Prostate gland (tissue), 2 donors: Measurements from ENCODE around the gene HACL1. TPM values are rescaled to one million over a fixed set of nuclear protein-coding genes. Genes with fewer than 3 reads are reported as not detected.

Experiments
- DNase-seq: peaks from one replicate; pipeline ENCODE4 v3.0.0-alpha.2; 2019; ENCODE audit warnings: low spot score
- H3K27ac ChIP-seq, 2 donors: fragments of 200-600 bp; sonication (generic); 2 replicates each; pipeline ENCODE4 v1.5.1; 2017 to 2019
- H3K27me3 ChIP-seq: fragments of 200-600 bp; sonication (generic); replicated peaks from 2 replicates; pipeline ENCODE4 v1.5.1; 2019; ENCODE audit not compliant: insufficient read depth
- H3K36me3 ChIP-seq, 2 donors: fragments of 200-600 bp; sonication (generic); 1 replicate in 1 of 2; 2 replicates in 1 of 2; pipeline versions ENCODE4 v1.5.1 to v1.8.1; 2017 to 2019
- H3K4me1 ChIP-seq: fragments of 200-600 bp; sonication (generic); replicated peaks from 2 replicates; pipeline ENCODE4 v1.5.1; 2019
- H3K4me3 ChIP-seq, 2 donors: fragments of 200-600 bp; sonication (generic); 2 replicates each; pipeline ENCODE4 v1.5.1; 2017 to 2019
- H3K9me3 ChIP-seq: fragments of 200-600 bp; sonication (generic); 2 replicates; pipeline ENCODE4 v1.5.1; 2017
- CTCF ChIP-seq, 4 experiments: fragments of 200-600 bp in 2 of 4; fragments of 450-650 bp in 2 of 4; sonication (generic) in 2 of 4; IDR thresholded peaks; 1 replicate in 3 of 4; 2 replicates in 1 of 4; pipeline ENCODE4 v1.5.1; 2016 to 2019; ENCODE audit warnings: antibody characterized with exemption in 4 of 4, mild to moderate bottlenecking in 2 of 4, moderate library complexity in 2 of 4
- POLR2A ChIP-seq: fragments of 450-650 bp; IDR thresholded peaks from one replicate; pipeline ENCODE4 v1.6.1; 2016; ENCODE audit warnings: antibody characterized with exemption, mild to moderate bottlenecking
- POLR2AphosphoS5 ChIP-seq: sonication (generic); formaldehyde crosslinking; IDR thresholded peaks from one replicate; pipeline ENCODE4 v1.6.1; 2017; ENCODE audit warnings: antibody characterized with exemption
- WGBS: methylation state at CpG from one replicate; pipeline ENCODE4 v1.1.5; 2018; 5-methylcytosine and 5-hydroxymethylcytosine counted together
- intact Hi-C: fragments of 100-400 bp; cut with DNase I; formaldehyde crosslinking; loops from one replicate; pipeline ENCODE4 v1.14.2; 2022
- total RNA-seq, 2 donors: library from RNA; depleted of rRNA; stranded (reverse); fragments of >200 nt; gene quantifications; one replicate each; pipeline ENCODE4 v1.1.0, GENCODE V29; 2016

HACL1 gene
- total RNA-seq, 2 donors from 2014 or later, result 27.9 to 30.6 TPM

- no peak for DNase-seq
- H3K4me1 ChIP-seq, result no peaks in the 10 kb centered on the region
- no peak overlapping the region for H3K4me3 ChIP-seq
- intact Hi-C loops, result no loop called here
- H3K36me3 ChIP-seq, result no peaks in the 10 kb centered on the region
- H3K27ac ChIP-seq, result no peak overlapping the region
- WGBS, result 81% methylated on average over 4 of the region's 4 CpGs
- no peak for TF ChIP-seq CTCF (IDR thresholded peaks at IDR 0.05)
- TF ChIP-seq POLR2AphosphoS5, result no peak
- no peak for TF ChIP-seq POLR2A
- no peaks in the 10 kb centered on the region for H3K9me3 ChIP-seq
- H3K27me3 ChIP-seq, result no peaks in the 10 kb centered on the region
These were observed 29.2 kb downstream of the HACL1 start for GRCh38 chr3:15572138-15572537.

- Histone ChIP-seq H3K27me3 (no peaks in the 10 kb centered on the region), H3K27ac (no peak overlapping the region), H3K4me3 (no peak overlapping the region), H3K4me1 (no peaks in the 10 kb centered on the region), H3K9me3 (no peaks in the 10 kb centered on the region), H3K36me3 (peaks cover 0 to 3% of the 10 kb centered on the region in 2 donors)
- intact Hi-C loops, result no loop called here
- TF ChIP-seq POLR2A (no peak), CTCF (IDR thresholded peaks at IDR 0.05) (no peak), POLR2AphosphoS5 (no peak)
- DNase-seq, result no peak
- 82% methylated on average over 1 of the region's 1 CpG for WGBS
These were observed 38.2 kb downstream of the HACL1 start for GRCh38 chr3:15563190-15563589.

GRCh38 chr3:15562560-15562959 lies 38.8 kb downstream of the HACL1 start:
- intact Hi-C loops, result no loop called here
- Histone ChIP-seq H3K36me3 (peaks cover 0 to 3% of the 10 kb centered on the region in 2 donors), H3K27ac (no peak overlapping the region), H3K27me3 (no peaks in the 10 kb centered on the region), H3K4me1 (no peaks in the 10 kb centered on the region), H3K9me3 (no peaks in the 10 kb centered on the region), H3K4me3 (no peak overlapping the region)
- TF ChIP-seq CTCF (IDR thresholded peaks at IDR 0.05), result no peak
- WGBS, result 68% methylated on average over 5 of the region's 5 CpGs
- DNase-seq, result no peak

DNA sequence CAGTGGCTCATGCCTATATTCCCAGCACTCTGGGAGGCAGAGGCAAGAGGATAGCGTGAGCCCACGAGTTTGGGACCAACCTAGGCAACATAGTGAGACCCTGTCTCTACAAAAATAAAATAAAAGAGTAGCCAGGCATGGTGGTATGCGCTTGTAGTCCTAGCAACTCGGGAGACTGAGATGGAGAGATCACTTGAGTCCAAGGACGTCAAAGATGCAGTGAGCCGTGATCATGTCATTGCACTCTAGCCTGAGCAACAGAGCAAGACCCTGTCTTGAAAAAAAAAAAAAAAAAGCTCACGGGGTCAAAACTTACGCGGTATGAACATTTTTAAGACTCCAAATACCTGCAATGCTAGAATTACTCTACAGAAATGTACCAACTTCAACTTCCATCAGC lies 42.8 kb downstream of the HACL1 start:
- 92% methylated on average over 9 of the region's 9 CpGs for WGBS
- Histone ChIP-seq H3K36me3 (peaks cover 0 to 3% of the 10 kb centered on the region in 2 donors), H3K27ac (no peak overlapping the region), H3K9me3 (no peaks in the 10 kb centered on the region), H3K4me3 (no peak overlapping the region), H3K27me3 (no peaks in the 10 kb centered on the region), H3K4me1 (no peaks in the 10 kb centered on the region)
- intact Hi-C loops, result loop anchor here (5.0 kb wide), 2 partner anchors 131 to 356 kb away; partner anchors contain the start of genes EAF1 and METTL6
- no peak for DNase-seq
- TF ChIP-seq POLR2A (no peak), POLR2AphosphoS5 (no peak), CTCF (IDR thresholded peaks at IDR 0.05) (no peak)

DNA sequence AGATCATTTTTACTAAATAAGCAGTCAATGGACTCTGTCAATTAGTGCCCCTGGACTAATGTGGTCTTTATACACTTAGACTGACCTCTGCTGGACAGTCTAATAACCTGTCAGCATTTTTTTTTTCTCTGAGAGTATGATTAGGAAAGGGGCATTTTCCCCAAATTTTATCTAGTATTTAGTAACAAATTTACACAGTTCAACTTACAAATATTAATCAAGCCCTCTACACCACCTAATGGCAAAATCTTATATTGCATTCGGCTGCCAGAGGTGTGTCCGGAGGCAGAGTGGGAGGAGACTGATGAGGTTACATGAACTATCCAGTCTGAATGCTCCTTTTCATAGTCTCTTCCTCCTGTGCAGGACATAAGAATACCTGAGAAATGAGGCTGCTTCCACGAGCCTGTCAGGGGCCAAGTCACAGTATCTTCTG lies 43.8 kb downstream of the HACL1 start:
- no peak overlapping the region for H3K4me3 ChIP-seq
- peak; percentile 24 for DNase-seq
- peaks cover 0 to 2% of the 10 kb centered on the region in 2 donors for H3K36me3 ChIP-seq
- TF ChIP-seq POLR2A, result no peak
- peak; percentile 15 for TF ChIP-seq POLR2AphosphoS5
- peak in 3 of 4 experiments; percentile 39 to 62 (median 55) for TF ChIP-seq CTCF (IDR thresholded peaks at IDR 0.05)
- H3K9me3 ChIP-seq, result no peaks in the 10 kb centered on the region
- no peaks in the 10 kb centered on the region for H3K4me1 ChIP-seq
- H3K27ac ChIP-seq, result no peak overlapping the region
- WGBS, result 1% methylated on average over 3 of the region's 3 CpGs
- H3K27me3 ChIP-seq, result no peaks in the 10 kb centered on the region
- intact Hi-C loops, result loop anchor here (2.0 to 5.0 kb wide), 3 partner anchors 130 to 355 kb away; partner anchors contain the start of genes EAF1 and METTL6
